GM21447 (cell line): ENCODE measurements around the gene SND1.
A peak's percentile ranks its signal among the peaks of the same experiment; 100 is the strongest.
"Not testable (repeated sequence)": the region's sequence is repeated elsewhere in the genome, so short reads cannot be mapped to it uniquely, and the experiment has no call there.

ENCODE experiments used
- ATAC-seq: cut with Tn5 transposase; IDR thresholded peaks from one replicate; pipeline ENCODE4 v1.9.1; 2021; ENCODE audit not compliant: unreplicated experiment

Gene SND1

DNA sequence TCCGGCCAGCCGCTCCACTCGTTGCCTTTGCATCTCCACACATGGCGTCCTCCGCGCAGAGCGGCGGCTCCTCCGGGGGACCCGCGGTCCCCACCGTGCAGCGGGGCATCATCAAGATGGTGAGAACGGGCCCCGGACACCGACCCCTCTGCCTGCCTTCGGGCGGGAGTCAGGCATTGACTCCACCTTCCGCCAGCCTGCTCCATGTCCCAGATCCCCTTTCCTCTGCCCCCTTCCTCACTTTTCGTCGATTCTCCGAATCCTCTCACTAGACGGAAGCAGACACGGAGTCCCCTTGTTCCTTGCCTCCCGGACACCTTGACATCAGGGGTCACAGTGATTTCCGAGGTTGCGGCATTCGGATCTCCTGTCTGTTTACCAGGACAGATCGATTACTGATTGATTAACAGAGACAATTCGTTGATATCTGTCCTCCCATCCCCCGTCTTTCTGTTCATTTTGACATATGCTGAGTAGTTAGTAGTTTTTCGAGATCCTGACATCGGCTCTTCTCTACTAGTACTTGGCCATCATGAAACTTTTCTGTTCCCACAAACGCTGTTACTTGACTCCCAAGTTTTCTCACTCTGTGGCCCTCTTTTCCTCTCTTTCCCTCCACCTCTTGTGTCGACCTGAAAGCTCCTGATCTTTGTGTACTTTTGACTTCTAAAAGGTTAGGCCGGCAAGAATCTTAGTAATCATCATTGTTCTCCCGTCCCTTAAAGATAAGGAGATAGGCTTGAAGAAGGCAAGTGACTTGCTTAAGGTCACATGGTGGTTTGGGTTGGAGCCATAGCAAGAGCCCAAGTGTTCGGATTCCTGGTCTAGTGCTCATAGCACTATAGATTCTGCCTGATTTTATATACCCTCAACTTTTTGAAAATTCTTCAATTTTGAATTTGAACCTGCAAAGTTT, 597 bp downstream of the SND1 start:
- peak; percentile 8 for ATAC-seq

DNA sequence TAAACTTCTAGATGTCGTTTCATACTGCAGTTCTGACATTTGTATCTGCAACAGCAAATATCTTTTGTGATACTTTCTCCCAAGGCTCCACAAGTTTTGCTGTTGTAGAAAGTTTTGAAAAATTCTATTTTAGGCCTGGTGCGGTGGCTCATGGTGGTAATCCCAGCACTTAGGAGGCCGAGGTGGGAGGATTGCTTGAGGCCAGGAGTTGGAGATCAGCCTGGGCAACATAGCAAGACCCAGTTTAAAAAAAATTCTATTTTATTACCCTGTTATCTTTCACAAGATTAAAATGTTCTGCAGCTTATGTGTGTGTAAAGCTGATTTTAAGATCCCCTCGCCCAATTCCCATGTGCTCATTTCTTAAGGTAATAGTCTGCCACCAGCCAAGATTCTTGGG, 1.4 kb downstream of the SND1 start:
- ATAC-seq = no peak

DNA sequence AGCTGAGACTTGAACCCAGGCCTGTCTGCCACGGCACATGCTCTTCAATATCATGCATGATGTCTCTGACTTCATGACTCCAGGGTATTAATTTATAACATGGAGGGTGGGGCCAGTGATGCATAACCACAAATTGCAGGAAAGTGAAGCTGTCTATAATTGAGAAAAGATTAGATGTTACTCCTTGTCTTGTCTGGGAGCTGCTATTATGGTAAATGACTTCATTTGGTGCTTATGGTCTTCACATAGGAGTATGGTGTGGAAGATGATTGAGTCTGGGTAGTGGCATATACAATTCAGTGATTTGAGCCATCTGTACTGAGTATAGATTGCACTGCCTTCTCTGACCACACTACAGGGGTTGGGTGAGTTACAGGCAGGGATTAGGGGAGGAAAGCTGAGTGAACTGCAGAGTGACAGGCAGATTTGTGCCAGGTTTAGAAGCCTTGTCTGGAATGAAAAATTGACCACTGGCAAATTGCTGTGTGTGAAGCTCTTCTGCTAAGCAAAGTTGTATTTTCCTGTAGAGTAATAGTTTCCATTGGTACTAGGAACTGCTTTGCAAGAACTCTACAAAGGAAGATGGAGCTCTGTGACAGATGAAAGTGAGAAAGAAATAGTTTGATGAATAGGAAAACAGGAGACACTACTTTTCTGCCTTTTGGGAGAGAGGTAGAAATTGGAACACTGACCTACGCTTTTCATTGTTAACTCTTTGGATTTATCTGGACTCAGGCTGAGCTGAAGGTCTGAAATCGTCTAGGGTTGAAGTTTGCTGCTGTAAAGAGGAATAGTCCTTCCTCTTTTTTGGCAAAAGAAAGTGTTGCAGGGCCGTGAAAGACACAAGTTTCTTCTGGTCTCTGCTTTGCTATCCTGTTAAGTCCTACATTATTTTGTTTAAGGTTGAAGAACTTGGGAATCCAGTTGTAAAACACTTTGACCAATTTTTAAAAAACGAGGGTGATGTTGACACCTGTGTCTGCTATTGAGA, 2.7 kb downstream of the SND1 start:
- no peak for ATAC-seq

DNA sequence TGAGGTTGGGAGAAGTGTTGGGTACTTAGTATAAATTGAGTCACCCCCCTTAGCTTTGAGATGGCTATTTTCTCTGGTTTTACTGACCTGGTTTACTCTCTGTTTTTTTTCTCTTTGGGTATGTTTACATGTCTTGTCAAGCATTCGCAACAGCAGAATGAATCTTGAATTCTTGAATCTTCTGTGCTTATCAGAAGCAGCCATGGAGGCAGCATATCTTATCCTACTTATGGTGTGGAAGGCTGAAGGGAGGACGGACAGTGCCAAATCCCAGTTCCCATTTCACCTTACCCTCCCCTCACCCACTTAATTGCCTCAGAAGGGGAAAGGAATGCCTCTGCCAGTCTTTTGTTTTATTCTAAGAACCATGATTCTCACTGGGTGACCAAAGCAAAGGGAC, 3.7 kb downstream of the SND1 start:
- ATAC-seq = no peak

DNA sequence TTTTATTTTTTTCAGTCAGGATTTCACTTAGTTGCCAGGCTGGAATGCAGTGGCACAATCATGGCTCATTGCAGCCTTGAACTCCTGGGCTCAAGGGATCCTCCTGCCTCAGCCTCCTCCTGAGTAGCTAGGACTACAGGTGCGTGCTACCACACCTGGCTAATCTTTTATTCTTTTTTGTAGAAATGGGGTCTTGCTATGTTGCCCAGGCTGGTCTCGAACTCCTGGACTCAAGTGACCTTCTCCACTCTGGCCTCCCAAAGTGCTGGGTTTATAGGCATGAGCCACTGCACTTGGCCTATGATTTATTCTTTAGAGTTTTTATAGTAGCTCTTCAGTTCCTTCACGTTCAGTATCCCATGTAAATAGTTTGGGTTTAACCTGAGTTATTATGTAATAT, 5.5 kb downstream of the SND1 start:
- no peak for ATAC-seq

DNA sequence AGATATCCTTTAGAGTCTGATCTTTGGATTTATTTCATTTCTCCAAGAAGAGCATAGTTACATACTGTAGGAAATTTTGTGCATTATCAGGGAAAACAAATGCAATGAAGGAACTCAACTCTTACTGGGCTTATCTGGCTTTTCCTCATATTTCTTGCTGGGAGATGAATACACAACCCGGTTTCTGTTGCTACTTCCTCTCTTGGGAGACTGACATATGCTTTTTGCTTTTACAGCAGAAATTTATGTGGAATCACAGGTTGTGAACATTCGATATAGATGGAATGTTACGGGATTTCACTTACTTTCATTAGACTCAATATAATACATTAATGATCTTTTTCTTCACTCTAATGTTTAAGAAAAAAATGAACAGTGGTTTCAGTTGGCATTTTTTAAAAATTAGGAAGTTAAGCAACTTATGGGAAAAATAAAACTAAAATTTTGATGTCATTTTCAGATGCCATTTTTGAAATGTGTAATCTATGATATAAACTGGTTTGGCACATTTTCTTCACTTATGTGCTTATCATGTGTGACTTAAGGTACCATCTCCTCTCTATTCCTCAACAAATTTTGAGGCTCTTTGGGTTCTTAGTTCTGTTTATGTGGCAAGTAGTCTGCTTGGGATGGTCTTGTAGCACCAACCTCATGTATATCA, 7.1 kb downstream of the SND1 start:
- ATAC-seq = no peak

DNA sequence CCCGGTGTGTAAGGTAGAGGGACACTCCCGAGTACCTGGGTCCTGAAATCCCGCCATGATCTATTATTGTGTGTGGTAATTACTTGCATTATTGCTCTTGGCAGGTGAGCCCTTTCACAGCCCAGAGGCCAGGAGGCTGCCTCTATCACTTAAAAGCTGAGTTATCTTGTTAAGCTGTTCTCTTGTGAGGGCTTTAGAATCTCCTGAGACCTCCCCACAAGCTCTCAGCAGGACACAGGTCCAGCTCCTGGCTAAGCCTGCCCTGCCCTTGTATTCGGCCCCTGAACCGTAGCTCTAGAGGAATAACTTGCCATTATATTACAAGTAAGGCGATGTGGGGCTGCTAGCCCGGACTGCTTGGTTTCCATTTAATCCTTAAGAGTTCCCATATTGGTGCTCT, 13.9 kb downstream of the SND1 start:
- ATAC-seq = no peak

DNA sequence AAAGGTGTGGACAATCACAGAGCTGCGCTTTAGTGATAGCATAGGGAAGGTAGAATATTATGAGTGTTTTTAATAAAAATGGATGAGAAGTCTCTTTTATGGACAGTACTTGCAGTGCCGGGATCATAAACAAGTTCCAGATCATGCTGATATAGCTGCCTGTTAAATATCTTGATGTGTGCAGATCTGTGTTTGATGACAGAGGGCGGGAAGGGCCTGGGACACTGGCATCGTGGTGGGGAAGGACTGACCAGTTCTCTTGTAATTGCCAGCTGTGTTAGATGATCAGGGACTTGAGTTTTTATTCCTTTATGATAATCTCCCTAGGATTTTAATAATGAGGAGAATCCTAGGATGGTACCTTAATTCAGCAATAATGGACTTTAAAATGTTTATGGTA, 14.6 kb downstream of the SND1 start:
- ATAC-seq = no peak

DNA sequence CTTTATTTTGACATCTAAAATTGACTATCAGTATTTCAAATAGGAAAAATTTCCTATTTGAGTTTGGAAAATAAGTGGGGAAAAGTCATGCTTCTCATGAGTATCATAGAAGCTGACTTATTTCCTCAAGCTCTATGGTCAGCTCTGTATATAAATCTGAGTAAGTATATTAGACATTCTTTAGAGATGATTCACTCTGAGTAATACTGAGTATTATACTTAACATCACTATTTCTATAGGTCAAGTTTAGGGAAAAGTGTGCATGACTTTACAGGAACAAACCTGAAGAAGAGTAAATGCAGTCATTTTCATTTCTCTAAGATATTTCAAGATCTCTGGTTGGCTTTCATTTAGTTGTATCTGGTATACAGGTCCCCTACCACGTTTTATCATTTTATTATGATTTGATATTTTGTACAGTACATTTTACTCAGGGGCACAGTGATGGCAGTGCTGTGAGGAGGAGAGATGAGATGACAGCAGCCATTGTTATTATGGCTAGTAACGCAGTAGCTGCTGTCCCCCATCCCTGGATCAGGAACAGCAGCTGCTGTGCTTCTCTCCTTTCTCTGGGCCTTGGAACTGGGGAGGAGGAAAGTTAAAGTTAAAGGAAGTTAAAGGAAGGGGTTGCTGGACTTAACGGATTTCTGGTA, 15.2 kb downstream of the SND1 start:
- ATAC-seq = no peak

DNA sequence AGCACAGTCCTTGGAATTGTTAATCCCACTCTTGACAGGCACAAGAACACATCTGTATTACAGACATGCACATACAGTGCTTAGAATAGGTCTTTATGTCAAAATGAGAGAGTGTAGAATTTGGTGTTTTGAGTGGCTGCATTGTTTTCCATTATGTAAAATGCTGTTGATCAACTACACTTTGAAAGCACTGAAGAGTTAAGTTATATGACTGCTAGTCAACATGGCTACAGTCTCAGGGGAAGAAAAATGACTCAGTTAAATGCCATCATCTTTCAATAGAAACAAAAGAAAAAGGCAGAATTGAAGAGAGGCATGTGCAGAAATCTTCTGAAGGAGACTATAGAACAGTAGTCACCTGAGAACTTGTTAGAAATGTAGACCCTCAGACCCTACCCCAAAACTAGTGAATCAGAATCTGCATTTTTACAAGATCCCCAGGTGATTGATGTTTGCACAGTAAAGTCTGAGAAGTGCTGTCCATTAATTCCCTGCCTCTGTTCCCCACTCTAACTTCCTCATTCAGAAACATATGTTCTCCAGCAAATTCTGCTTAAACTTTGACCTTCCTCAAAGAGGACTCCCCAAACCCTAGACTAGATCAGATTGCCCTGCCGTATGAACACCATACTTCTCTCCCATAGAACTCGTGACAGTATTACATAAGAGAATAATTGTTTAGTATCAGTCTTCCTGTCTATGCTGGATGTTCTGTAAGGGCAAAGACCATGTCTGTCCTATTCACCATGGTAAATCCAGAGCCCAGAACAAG, 16.0 kb downstream of the SND1 start:
- no peak for ATAC-seq

DNA sequence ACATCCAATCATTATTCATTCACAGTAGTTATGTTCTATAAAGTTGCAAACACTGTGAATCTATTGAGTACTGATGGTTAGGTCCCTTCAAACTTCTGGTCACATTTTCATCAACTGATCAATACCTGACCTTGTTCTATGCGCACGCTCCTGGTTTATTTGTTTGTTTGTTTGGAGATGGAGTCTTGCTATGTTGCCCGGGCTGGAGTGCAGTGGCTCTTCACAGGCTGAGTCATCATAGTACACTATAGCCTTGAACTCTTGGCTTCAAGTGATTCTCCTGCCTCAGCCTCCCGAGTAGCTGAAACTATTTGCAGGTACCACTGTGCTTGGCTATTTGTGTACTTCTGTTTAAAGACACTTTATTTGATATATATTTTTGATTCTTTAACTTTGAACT, 19.3 kb downstream of the SND1 start:
- ATAC-seq = no peak

DNA sequence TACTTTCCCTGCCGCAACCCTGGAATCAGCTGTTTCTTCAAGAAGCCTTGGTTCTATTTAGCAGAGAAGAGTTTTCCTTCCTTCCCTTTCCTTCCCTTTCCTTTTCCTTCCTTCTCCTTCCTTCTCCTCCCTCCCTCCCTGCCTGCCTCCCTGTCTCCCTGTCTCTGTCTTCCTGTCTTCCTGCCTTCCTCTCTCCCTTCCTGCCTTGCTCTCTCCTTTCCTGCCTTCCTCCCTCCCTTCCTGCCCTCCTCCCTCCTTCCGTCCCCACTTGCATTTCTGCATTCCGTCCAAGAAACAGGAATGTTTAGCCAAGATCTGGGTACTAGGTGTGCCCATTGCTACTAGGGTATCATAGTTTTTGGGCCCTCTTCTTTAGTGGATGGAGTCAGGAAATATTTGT, 21.9 kb downstream of the SND1 start:
- ATAC-seq = no peak

DNA sequence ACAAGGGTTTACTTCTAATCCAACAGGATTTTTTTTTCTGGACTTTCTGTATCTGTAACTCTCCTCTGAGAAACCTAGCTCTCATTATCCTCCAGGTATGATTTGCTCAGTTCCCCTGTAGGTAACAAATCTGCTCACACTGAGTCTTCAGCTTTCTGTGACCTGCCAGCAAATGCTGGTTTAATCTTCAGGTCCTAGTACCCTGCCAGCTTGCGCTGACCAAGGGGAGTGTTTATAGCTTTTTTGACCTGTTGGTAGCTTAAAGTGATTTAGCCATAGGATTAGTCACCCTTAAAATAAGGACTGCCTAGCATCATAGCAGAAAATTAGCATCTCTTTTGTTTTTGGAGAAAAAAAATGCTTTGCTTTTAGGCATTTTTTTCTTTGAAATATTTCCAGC, 22.4 kb downstream of the SND1 start:
- no peak for ATAC-seq

DNA sequence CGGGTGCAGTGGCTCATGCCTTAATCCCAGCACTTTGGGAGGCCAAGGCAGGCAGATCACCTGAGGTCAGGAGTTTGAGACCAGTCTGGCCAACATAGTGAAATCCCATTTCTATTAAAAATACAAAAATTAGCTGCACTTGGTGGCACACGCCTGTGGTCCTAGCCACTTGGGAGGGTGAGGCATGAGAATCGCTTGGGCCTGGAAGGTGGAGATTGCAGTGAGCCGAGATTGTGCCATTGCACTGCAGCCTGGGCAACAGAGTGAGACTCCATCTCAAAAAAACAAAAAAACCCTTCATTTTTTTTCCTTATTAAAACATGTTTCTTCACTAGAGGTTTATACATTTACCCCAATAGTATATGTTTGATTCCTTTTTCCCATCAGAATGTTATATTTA, 22.9 kb downstream of the SND1 start:
- ATAC-seq = not testable (repeated sequence)

DNA sequence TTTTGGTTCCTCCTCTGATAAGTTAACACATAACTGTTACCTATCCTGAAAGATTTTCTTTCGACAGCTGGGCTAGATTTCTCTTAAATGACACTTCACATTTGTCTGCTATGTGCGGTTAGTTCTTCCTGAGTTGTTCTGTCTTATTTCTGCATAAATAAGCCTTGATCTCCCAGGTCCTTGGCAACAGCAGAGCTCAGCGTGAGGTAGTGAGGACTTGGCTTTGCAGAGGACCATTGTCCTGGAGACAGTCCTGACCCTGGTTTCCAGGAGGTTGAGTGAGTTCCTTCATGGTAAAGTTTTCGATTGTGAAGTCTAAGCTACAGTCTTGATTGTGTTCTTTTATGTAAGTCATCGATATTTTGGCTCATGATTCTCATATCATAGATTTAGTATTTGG, 23.7 kb downstream of the SND1 start:
- ATAC-seq = no peak

DNA sequence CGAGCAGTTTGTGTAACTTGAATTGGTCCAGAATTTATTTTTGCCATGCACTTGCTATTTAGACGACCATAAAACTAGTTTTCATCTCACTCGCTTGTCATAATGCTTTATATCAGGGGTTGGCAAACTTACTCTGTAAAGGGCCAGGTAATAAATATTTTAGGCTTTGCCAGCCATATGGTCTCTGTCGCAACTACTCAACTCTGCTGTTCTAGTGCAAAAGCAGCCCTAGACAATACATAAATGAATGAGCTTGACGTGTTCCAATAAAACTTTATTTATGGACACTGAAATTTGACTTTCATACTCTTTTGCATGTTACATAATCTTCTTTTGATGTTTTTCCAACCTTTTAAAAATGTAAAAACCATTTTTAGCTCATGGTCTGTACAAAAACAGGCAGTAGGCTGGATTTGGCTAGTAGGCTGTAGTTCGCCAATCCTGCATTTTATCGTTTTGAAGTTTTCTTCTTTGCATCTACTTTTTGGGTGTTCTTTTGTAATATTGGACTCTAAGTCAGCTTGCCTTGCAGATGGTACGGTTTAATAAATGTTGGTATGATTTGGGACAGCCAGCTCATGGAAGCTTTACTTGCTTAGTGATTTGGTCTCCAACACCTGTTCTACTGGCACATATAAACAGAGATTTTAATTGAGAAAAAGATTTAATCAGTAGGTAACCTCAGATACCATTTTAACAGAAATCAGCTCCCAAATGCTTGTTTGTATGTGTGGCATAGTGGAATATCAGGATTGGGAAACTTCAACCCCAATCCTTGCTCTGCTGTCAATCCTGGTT, 25.6 kb downstream of the SND1 start:
- no peak for ATAC-seq

DNA sequence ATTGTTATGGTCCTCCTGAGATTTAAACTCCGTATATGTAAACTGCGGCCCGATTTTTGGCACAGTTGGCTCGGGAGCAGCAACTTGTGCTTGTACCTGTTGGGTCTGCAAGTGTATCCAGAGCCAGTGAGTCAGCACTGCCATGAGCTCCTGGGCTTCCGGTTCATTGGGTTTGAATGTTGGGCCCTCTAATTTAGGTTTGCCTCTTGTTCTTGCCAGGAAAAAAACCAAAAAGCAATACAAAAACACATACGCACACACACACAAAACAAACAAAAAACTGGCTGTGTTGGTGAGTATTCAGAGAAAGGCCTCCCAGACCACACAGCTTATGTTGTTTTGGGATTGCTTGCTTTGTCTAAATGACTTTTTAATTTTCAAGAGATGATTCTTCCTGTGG, 26.3 kb downstream of the SND1 start:
- ATAC-seq = no peak

DNA sequence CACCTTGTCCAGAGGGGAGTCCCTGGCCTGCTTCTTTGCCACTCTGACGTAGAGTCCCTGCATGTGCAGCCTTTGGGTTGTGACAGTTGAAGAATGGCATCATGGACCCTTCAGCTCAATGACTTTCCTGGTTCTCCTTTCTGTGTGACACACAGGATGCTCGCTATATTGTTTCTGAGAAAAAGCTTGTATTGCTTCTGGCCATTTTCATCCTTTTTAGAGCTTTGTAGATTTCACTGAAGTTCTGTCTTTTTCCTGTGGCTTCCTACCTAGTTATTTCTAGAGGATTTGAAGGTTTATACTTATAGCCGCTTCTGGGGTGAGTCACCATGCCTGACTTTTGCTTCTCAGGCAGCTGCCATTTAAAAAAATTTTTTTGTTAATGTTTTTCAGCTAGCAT, 27.0 kb downstream of the SND1 start:
- peak; percentile 91 for ATAC-seq

DNA sequence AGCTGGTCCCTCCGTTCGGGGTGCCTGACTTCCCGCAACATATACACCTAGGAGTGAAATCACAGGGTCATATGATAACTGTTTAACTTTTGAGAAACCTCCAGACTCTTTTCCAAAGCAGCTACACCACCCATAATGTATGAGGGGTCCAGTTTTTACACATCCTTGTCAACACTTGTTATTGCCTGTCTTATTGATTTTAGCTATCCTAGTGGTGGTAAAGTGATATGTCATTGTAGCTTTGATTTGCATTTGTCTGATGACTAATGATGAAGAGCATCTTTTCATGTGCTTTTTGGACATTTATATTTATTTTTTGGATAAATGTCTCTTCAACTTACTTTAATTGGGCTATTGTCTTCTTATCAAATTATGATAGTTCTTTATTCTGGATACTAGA, 29.0 kb downstream of the SND1 start:
- no peak for ATAC-seq
